Spleen (tissue), 7 donors: ENCODE data around the gene TMEM255B.
"Not testable (repeated sequence)": the region's sequence is repeated elsewhere in the genome, so short reads cannot be mapped to it uniquely, and the experiment has no call there.

Experiments used
- CTCF ChIP-seq, 11 experiments: fragments of 200-600 bp in 7 of 11; fragments of 450-650 bp in 4 of 11; sonication (generic) in 4 of 11; IDR thresholded peaks in 8 of 11; conservative IDR thresholded peaks in 3 of 11; 1 replicate in 7 of 11; 2 replicates in 4 of 11; pipeline versions ENCODE4 v1.4.0 to v1.8.0; 2016 to 2021; ENCODE audit warnings: antibody characterized with exemption in 11 of 11, inconsistent platforms in 4 of 11, mild to moderate bottlenecking in 1 of 11
- POLR2A ChIP-seq, 3 donors: fragments of 450-650 bp; IDR thresholded peaks; one replicate each; pipeline ENCODE4 v1.5.1; 2017; ENCODE audit warnings: antibody characterized with exemption in 3 of 3, mild to moderate bottlenecking in 1 of 3
- POLR2AphosphoS5 ChIP-seq, 3 donors: sonication (generic); formaldehyde crosslinking; IDR thresholded peaks; one replicate each; pipeline ENCODE4 v1.5.1; 2017; ENCODE audit warnings: antibody characterized with exemption in 3 of 3
- donor health status: DM: no; HTN: no; CAD: no; lungs with moderate emphysema.
- donor health status: DM: no; HTN: no; CAD: no.
- donor health status: DM: no; HTN: no; CAD: no.

GRCh38 chr13:113752211-113752986, 6.6 kb upstream of the TMEM255B start:
- TF ChIP-seq CTCF (IDR thresholded peaks at IDR 0.05 in 8 of 11, conservative IDR thresholded peaks at IDR 0.05 in 3 of 11); POLR2AphosphoS5 (IDR thresholded peaks at IDR 0.05); POLR2A (IDR thresholded peaks at IDR 0.05): not testable (repeated sequence)
